ENCODE data around the gene CCNY.

DNA sequence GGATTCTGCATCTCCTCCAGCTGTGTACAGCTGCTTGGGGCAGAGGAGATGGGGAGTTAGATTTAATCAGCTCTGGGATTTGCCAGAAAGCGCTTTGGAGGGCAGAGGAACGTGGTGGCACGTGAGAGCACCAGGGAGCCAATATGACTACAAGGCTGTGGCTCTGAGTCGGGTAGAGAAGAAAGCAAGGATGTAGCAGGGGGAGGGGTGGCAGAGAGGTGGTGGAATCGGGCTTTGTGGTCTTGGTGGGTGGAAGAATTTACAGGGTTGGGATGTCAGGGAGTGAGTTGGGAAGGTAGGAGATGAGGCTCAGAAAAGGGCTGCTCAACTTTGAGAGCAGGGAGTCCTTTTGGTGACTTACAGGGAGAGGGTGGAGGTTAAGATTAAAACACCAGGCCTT lies 113.6 kb downstream of the CCNY start:
- TF ChIP-seq, protein P1, sequence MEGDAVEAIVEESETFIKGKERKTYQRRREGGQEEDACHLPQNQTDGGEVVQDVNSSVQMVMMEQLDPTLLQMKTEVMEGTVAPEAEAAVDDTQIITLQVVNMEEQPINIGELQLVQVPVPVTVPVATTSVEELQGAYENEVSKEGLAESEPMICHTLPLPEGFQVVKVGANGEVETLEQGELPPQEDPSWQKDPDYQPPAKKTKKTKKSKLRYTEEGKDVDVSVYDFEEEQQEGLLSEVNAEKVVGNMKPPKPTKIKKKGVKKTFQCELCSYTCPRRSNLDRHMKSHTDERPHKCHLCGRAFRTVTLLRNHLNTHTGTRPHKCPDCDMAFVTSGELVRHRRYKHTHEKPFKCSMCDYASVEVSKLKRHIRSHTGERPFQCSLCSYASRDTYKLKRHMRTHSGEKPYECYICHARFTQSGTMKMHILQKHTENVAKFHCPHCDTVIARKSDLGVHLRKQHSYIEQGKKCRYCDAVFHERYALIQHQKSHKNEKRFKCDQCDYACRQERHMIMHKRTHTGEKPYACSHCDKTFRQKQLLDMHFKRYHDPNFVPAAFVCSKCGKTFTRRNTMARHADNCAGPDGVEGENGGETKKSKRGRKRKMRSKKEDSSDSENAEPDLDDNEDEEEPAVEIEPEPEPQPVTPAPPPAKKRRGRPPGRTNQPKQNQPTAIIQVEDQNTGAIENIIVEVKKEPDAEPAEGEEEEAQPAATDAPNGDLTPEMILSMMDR (IDR thresholded peaks at IDR 0.05; ENCODE audit: insufficient read depth, low read depth, low read length), result no peak
- TF ChIP-seq EZH2 (IDR thresholded peaks at IDR 0.05; ENCODE audit: insufficient read depth, low read length), result no peak

Measured in astrocyte (in vitro differentiated cells and primary cell).